Stimulated activated naive CD8-positive, alpha-beta T cell treated with anti-CD3 and anti-CD28 coated beads, Interleukin-15, amount 100 ng/mL, for 72 hours (primary cell): Measurements from ENCODE around the gene USP10.
"Not testable (repeated sequence)": the region's sequence is repeated elsewhere in the genome, so short reads cannot be mapped to it uniquely, and the experiment has no call there.

Experiments used
- ATAC-seq: fragments of 150-1000 bp; cut with Tn5 transposase; 2 replicates; pipeline ENCODE4 v1.10.0; 2021; ENCODE audit warnings: mild to moderate bottlenecking, moderate library complexity
- DNase-seq, 2 donors: peaks; one replicate each; pipeline ENCODE4 v3.0.0; 2021 to 2022
- H3K27ac Mint-ChIP-seq, 2 donors: one replicate each; pipeline ENCODE4 v1.8.0; 2022; ENCODE audit warnings: mild to moderate bottlenecking in 2 of 2, mixed read lengths in 2 of 2, moderate library complexity in 2 of 2
- H3K27me3 Mint-ChIP-seq: one replicate; pipeline ENCODE4 v1.8.0; 2022; ENCODE audit warnings: mixed read lengths
- H3K4me1 Mint-ChIP-seq: one replicate; pipeline ENCODE4 v1.8.0; 2022; ENCODE audit warnings: mild to moderate bottlenecking, mixed read lengths
- H3K4me3 Mint-ChIP-seq, 2 donors: one replicate each; pipeline ENCODE4 v1.8.0; 2022; ENCODE audit warnings: mild to moderate bottlenecking in 2 of 2, mixed read lengths in 2 of 2, moderate library complexity in 1 of 2
- H3K9me3 Mint-ChIP-seq, 2 donors: one replicate each; pipeline ENCODE4 v1.8.0; 2022; ENCODE audit warnings: mixed read lengths in 2 of 2

USP10 gene

DNA sequence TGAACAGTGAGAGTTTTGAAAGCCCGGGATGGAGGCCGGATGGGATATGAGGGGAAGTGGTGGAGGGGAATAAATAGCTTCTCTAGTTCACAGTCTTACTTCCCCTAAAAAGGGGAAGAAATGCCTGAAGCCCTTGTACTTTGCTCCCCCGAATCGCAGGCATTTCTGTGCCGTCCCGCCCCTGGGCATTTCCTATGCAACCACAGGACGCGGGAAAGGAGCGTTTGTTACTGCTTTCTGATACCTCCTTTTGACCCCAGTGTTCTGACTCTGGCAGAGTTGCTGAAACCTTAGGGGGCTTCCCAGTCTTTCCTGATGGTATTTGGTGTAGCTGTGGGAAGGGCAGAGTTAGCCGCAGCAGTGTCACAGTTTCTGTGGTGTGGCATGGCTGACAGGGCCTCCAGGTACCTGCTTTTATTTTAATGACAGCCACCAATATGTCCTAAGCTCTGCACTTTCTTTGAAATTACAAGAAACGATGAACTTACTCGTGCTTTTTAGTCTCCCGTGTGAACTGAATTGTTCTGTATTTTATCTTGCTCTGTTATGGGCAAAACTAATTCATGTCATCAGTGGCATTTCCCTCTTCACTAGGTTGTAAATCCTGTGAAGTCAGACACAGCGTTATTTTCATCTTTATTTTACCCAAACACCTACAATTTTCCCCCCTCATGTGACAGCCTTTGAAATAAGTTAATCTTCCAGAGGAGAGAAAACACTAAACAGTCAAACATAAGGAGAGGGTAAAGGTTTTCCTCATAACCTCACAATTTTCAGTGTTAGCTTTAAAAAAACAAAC is 27.1 kb downstream of the USP10 start:
- H3K4me1 Mint-ChIP-seq = peaks cover 97% of the 10 kb centered on the region

DNA sequence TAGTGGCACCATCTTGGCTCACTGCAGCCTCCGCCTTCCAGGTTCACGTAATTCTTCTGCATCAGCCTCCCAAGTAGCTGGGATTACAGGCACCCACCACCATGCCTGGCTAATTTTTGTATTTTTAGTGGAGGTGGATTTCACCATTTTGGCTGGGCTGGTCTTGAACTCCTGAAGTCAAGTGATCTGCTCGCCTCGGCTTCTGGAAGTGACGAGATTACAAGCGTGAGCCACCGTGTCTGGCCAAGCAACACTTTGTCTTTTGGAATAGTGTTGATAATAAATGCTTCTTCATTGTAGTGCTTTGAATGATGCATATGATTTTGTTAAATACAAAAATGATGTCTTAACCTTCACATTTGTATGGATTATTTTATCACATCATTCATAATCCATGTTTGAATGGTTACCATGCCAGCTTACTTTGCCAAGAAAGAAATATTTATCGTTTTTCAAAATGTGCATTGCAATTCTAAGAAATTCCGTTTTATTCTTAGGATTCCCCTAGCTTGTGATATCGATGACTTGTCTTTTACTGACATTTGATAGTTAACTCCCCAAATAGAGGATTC is 29.1 kb downstream of the USP10 start:
- Mint-ChIP-seq H3K4me1 (peaks cover 81% of the 10 kb centered on the region), H3K27ac (no peak overlapping the region), H3K27me3 (no peaks in the 10 kb centered on the region), H3K4me3 (no peak overlapping the region), H3K9me3 (no peaks in the 10 kb centered on the region)
- DNase-seq = no peak
- ATAC-seq = no peak

More for the DNA sequence above, 27.1 kb downstream of the USP10 start:
- ATAC-seq = peak; percentile 87
- Mint-ChIP-seq H3K9me3 (no peaks in the 10 kb centered on the region), H3K27ac (no peak overlapping the region), H3K4me3 (peak overlapping the region; percentile 61 to 69), H3K27me3 (no peaks in the 10 kb centered on the region)
- DNase-seq = peak in 1 of 2 donors; percentile 61

DNA sequence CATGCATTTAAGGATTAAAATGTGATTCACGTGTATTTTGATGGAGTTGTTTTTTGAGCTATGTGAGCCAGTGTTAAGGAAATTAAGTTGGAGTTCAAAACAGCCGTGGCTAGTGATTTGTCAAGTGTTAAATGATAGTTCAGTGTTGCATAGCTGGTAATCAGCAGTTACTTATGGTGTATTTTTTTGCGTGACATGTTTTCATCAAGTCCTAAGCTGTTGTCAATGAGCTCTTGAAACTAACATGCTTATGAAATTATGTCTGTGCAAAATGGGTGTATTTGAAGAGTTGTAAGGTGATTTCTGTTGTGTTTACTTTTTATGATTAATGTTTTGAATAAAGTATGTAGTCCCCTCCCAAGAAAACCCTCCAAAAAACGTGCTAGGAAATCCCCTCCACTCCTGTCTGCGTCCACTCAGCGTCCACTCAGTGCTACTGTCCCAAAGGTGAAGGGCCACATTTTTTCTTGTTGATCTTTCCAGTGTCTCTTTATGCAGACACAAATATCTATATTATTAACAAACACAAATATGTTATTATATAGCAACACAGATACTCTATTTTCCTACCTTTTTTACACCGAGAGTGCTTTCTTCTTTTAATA is 30.0 kb downstream of the USP10 start:
- Mint-ChIP-seq H3K9me3 (no peaks in the 10 kb centered on the region), H3K4me3 (peak overlapping the region in 1 of 2 donors; percentile 56), H3K27me3 (no peaks in the 10 kb centered on the region), H3K27ac (no peak overlapping the region), H3K4me1 (peaks cover 74% of the 10 kb centered on the region)
- ATAC-seq = no peak
- DNase-seq = no peak

DNA sequence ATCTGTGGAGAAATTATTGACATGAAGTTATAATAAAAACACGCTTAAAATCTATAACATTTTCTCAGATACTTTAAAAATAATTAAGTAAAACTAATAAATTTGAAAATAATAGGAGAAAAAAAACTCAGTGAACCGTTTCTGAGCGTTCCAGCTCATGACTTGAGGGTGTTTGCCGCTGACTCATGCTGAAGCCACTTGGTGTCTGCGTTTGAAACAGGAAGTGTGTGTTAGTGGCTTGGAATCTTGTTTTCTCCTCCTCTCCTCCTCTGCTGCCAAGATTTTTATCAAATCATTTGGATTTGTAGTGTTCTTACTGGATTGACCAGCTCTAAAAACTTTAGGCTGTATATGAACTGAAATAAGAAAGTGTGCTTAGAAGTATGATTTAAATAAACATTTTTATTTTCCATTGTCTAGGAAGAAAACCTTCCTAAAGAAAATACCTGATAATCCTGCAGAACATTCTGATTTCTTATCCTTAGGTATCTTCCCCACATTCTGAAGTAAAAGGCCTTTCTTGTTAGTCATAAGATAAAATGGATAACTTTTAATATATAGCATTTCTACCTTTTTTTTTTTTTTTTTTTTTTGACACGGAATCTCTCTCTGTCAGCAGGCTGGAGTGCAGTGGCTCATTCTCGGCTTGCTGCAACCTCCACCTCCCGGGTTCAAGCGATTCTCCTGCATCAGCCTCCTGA is 30.8 kb downstream of the USP10 start:
- DNase-seq (peak in 1 of 2 donors; percentile 30), ATAC-seq (peak; percentile 52)
- Mint-ChIP-seq H3K4me3 (peak overlapping the region; percentile 52 to 73), H3K4me1 (peaks cover 74% of the 10 kb centered on the region), H3K27me3 (no peaks in the 10 kb centered on the region), H3K9me3 (no peaks in the 10 kb centered on the region), H3K27ac (peak overlapping the region in 1 of 2 donors; percentile 59)

DNA sequence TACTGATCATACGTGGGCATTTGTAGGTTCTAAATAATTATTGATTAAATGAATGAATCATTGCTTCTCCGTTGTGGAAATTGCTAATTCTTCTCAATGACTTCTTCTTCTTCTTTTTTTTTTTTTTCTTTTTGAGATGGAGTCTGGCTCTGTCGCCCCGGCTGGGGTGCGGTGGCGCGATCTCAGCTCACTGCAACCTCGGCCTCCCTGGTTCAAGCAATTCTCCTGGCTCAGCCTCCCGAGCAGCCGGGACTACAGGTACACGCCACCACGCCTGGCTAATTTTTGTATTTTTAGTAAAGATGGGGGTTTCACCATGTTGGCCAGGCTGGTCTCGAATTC is 32.5 kb downstream of the USP10 start:
- not testable (repeated sequence) for H3K27ac Mint-ChIP-seq, DNase-seq, H3K9me3 Mint-ChIP-seq, H3K4me3 Mint-ChIP-seq, H3K27me3 Mint-ChIP-seq, ATAC-seq
- H3K4me1 Mint-ChIP-seq = peaks cover 74% of the 10 kb centered on the region

DNA sequence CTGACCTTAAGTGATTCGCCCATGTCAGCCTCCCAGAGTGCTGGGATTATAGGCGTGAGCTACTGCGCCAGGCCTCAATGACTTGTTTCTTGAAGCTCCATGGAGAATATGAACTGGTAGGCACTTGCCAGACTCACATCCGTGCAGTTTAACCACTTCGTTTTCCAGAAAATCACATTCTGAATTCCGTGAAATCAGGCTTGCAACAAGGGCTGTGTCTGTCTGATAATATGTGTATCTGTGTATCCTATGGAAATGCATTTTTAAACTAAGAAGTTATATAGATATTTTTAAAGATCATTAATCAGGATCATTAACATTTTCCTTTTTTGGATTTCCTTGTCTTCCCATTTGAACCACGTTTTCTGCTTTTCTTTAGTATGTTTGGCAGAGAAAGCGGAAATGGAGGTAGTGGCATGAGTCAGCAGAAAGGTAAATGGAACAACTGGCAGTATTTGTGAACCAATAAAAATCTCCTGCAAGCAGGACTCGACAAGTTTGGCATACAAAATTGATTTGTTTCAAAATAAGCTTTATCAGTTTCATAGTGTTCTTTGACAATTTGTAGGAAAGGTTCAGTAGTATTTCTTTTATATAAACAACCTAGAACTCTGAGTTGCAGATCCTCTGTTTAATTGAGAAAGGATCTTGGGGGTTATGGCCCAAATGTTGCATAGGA is 33.0 kb downstream of the USP10 start:
- Mint-ChIP-seq H3K27ac (no peak overlapping the region), H3K9me3 (no peaks in the 10 kb centered on the region), H3K27me3 (no peaks in the 10 kb centered on the region), H3K4me3 (no peak overlapping the region), H3K4me1 (peaks cover 72% of the 10 kb centered on the region)
- DNase-seq = no peak
- ATAC-seq = no peak

DNA sequence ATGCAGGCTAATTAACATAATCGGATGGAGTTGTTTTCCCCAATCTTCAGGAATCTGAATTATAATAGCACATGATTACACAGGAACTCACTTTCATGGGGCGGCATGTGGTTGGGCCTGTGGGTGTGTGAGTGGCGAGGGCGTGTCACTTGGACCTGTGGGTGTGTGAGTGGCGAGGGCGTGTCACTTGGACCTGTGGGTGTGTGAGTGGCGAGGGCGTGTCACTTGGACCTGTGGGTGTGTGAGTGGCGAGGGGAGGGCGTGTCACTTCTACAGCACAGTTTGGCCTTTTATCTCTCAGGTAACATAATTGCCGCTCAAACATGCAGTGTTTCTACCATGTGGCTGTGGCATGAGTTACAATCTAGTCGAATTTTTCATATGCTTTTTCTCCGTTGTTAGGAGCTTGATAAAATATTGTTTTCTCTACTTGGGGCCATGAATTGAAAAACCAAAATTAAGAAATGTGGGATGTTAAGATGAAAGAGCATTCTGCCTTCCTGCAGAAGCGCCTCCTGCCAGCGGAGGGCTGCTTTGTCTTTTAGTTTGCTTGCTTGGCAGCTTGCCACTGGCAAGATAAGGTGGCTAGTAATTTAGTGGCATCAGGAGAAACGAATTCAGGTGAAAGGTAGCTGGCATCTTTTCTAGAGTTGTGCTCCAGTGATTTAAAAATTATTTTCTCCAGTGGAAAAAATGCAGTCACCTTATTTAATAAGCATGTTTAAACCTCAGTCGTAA is 36.2 kb downstream of the USP10 start:
- DNase-seq (no peak), ATAC-seq (peak; percentile 38)
- Mint-ChIP-seq H3K9me3 (no peaks in the 10 kb centered on the region), H3K27me3 (no peaks in the 10 kb centered on the region), H3K4me3 (peak overlapping the region in 1 of 2 donors; percentile 2), H3K4me1 (peaks cover 63% of the 10 kb centered on the region), H3K27ac (no peak overlapping the region)

DNA sequence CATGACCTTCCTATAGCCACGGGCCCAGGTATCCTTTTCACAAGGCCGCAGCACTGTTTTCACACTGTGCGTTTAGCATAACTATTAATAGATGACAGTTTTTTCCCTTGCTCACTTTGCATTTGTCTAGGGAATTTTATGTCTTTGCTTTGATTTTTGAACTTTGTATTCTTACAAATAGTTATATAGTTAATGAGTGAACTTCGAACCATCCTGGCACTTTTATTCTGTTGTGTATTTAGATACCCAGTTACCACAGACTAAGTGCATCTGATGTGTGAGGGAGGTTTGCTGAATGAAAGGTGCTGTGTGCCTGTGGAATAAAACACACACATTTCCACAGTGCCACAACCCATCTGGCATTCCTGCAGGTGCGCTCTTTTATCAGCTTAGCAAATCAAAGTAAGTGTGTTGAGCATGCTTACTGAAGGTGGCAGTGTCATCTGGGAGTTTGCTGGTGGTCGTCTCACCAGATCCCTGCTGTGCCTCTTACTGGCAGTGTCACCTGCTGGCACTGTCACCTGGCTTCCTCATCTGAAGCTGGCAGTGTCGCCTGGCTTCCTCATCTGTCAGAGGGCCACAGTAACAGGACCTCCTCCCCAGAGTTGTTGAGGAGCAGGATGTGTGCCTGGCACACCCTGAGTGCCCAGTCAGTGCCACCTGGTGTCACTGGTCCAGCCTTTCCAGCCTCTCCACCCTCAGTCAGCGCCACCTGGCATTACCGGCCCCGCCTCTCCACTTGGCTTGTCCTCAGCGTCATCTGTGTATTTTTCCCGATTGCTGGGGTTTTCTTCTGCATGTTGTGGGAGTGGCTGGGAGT is 37.6 kb downstream of the USP10 start:
- H3K9me3 Mint-ChIP-seq = no peaks in the 10 kb centered on the region
- no peak overlapping the region for H3K4me3 Mint-ChIP-seq
- ATAC-seq (no peak), DNase-seq (no peak)
- H3K27ac Mint-ChIP-seq = no peak overlapping the region
- H3K4me1 Mint-ChIP-seq = peaks cover 63% of the 10 kb centered on the region
- no peaks in the 10 kb centered on the region for H3K27me3 Mint-ChIP-seq

DNA sequence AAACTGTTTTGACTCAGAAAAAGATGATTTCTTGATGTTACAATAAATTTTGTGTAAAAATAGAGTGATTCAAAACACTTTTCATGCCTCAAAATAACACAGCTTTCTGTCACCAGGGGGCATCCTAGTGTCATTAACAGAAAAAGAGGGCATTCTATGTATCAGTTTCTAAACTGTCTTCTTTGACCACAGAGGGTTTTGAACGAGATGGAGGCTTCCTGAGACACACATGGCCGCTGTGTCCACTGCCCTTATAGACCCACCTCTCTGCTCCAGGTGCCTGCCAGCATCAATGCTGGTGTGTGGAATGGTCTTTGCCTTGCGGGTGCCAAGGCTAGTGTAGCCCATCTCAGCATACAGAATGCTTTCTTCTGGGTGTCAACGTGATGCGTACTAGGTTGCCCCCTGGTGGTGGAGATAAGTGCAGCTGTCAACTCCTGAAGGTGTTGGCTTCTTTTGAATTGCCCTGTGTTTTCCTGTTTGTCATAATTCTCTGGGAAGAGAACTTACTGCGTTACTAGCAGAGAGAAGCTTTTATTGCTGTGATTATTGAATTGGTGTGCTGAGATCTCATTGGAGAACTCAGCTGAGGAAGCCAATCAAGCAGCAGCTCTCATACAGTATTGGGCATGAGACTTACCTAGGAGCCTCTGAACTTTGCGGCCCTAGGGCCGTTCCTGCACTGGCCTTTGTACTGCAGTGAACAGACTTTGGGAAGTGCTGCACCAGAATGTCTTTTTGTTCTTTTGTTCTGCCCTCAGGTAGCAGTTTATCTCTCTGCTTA is 38.6 kb downstream of the USP10 start:
- Mint-ChIP-seq H3K27me3 (no peaks in the 10 kb centered on the region), H3K9me3 (no peaks in the 10 kb centered on the region), H3K27ac (peak overlapping the region in 1 of 2 donors; percentile 59), H3K4me3 (peak overlapping the region; percentile 33 to 45), H3K4me1 (peaks cover 64% of the 10 kb centered on the region)
- peak; percentile 75 for DNase-seq
- ATAC-seq = peak; percentile 86

DNA sequence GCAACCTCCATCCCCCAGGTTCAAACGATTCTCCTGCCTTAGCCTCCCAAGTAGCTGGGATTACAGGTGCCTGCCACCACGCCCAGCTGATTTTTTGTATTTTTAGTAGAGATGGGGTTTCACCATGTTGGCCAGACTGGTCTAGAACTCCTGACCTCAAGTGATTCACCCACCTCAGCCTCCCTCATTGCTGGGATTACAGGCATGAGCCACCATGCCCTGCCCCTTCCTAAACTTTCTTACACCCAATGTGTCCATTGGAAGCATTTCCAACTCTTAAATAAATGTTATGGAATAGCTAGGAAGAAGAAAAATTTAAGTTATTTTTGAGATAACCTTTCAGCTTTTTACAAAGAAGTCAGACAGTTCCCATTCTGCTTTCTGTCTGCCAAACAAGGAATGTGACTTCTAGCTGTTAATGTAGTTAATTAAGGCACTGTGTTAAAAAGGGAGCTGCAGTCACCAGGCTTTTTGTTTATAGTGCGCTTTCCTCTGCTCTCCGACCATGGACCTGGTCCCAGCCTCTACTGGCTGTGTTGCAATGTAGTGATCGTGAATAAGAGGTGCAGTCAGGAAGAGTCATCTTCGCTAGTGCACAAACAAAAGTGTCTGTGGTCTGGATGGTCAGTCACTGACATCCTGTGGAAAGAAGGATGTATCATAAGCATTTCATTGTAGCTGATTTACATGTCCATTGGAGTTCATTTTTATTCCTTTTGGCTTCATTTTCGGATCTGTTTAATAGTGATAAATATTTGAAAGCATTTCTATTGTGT is 39.7 kb downstream of the USP10 start:
- H3K9me3 Mint-ChIP-seq = no peaks in the 10 kb centered on the region
- DNase-seq = no peak
- ATAC-seq = no peak
- H3K27ac Mint-ChIP-seq = peak overlapping the region in 1 of 2 donors; percentile 67
- H3K27me3 Mint-ChIP-seq = no peaks in the 10 kb centered on the region
- H3K4me3 Mint-ChIP-seq = no peak overlapping the region
- peaks cover 64% of the 10 kb centered on the region for H3K4me1 Mint-ChIP-seq

DNA sequence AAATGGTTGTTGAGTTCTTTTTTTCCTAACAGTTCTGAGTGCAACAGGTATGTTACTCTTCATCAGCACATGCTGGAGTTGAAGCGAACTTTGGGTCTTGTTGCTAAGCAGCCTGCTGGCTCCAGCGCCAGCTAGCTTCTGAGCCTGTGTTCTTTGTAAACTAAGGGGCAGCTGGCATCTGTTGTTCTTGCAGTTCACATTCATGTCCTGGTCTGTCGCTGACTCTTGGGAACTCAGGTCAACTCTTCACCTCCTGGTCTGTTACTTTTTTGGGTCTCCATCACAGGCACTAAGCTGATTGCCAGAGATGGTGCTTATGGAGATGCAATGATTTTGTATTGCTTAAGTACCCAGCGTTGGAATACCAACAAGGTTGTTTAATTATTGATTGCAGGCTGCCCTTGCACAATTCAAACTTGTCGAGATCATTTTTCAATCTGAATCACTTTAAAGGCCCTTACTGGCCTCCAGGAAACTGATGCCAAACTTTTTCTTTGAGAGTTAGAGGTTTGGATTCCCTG is 40.9 kb downstream of the USP10 start:
- DNase-seq = no peak
- H3K9me3 Mint-ChIP-seq = no peaks in the 10 kb centered on the region
- no peaks in the 10 kb centered on the region for H3K27me3 Mint-ChIP-seq
- ATAC-seq = no peak
- H3K4me1 Mint-ChIP-seq = peaks cover 54% of the 10 kb centered on the region
- no peak overlapping the region for H3K27ac Mint-ChIP-seq
- no peak overlapping the region for H3K4me3 Mint-ChIP-seq

DNA sequence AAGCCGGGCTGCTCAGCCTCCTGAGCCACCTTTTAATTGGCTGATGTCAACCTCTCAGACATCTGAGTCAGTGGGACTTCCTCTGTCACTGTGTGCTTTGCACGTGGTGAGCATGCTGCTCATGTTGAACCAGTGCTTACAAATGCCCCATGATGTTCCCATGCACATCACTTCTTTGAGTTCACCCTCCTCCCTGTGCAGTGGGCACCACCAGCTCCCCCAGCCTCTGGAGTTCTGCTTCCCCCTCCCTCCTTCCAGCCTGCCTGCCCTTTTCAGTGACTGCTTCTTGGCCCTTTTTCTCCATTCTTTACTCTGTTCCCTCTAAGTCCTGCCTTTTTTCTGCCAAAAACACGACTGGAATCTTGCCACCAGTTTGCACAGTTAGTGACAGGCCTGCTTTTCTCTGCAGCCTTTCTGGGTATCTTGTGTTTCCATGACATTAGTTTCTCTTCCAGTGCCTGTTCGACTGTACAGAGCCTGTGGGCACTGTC is 41.6 kb downstream of the USP10 start:
- Mint-ChIP-seq H3K27me3 (no peaks in the 10 kb centered on the region), H3K9me3 (no peaks in the 10 kb centered on the region), H3K4me1 (peaks cover 47% of the 10 kb centered on the region), H3K27ac (peak overlapping the region in 1 of 2 donors; percentile 16), H3K4me3 (no peak overlapping the region)
- DNase-seq (no peak), ATAC-seq (peak; percentile 63)
